ENCODE results near the gene LRRC7. TPM values are rescaled to one million over a fixed set of nuclear protein-coding genes. Genes with fewer than 3 reads are reported as not detected.

The LRRC7 gene
- total RNA-seq, 1 donor from 2014 or later, result not detected

DNA sequence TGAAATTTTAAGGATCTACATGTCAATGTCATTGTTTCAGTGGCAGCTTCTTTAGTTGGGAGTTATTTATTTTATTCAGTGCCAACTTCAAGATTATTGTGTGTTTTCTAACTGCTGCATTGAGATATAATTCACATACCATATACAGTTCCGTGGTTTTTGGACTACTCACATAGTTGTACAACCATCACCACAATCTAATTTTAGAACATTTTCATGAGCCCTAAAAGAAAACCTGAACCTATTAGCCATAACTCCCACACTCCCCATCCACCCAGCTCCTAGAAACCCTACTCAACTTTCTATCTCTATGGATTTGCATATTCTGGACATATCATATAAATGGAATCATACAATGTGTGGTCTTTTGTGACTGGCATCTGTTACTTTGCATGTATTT lies 417.7 kb downstream of the LRRC7 start:
- Histone ChIP-seq H3K4me3 (ENCODE audit: low read depth, low read length) (no peak overlapping the region), H3K27me3 (ENCODE audit: control insufficient read depth, insufficient read depth, low read length) (no peaks in the 10 kb centered on the region), H3K36me3 (ENCODE audit: control insufficient read depth, insufficient read depth, low read length) (no peaks in the 10 kb centered on the region)
- TF ChIP-seq CTCF (IDR thresholded peaks at IDR 0.05; ENCODE audit: insufficient read depth, low read length, severe bottlenecking), result no peak
- DNase-seq (ENCODE audit: low read depth) (no peak), FAIRE-seq (no peak)

- no peaks in the 10 kb centered on the region for H3K27me3 ChIP-seq (ENCODE audit: control insufficient read depth, insufficient read depth, low read length)
- no peak for TF ChIP-seq CTCF (IDR thresholded peaks at IDR 0.05; ENCODE audit: insufficient read depth, low read length, severe bottlenecking)
- H3K36me3 ChIP-seq (ENCODE audit: control insufficient read depth, insufficient read depth, low read length), result no peaks in the 10 kb centered on the region
- DNase-seq (ENCODE audit: low read depth) (no peak), FAIRE-seq (no peak)
- no peak overlapping the region for H3K4me3 ChIP-seq (ENCODE audit: low read depth, low read length)
Measured at GRCh38 chr1:69985901-69986439, 418.2 kb downstream of the LRRC7 start.

GRCh38 chr1:69987881-69988280 lies 420.2 kb downstream of the LRRC7 start:
- no peak for TF ChIP-seq CTCF (IDR thresholded peaks at IDR 0.05; ENCODE audit: insufficient read depth, low read length, severe bottlenecking)
- Histone ChIP-seq H3K27me3 (ENCODE audit: control insufficient read depth, insufficient read depth, low read length) (no peaks in the 10 kb centered on the region), H3K36me3 (ENCODE audit: control insufficient read depth, insufficient read depth, low read length) (no peaks in the 10 kb centered on the region), H3K4me3 (ENCODE audit: low read depth, low read length) (no peak overlapping the region)
- DNase-seq (ENCODE audit: low read depth) (no peak), FAIRE-seq (no peak)

DNA sequence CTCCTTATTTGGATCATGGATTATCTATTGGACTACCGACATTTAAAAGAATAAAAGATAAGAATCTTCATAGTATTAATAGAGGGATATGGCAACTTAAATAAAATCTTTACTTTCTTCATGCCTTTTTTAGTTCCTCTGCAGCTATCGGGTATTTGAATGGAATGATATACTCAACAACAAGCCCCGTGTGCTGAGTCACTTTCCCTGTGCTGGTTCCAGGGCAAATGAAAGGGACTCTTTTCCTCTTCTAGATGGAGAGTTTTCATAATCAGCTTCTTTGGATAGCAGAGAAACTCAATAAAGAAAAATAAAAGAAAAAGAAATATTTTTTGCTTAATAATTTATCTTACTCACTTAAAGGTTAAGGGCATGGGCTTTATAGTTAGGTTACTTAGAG lies 423.9 kb downstream of the LRRC7 start:
- FAIRE-seq (no peak), DNase-seq (ENCODE audit: low read depth) (no peak)
- Histone ChIP-seq H3K27me3 (ENCODE audit: control insufficient read depth, insufficient read depth, low read length) (no peaks in the 10 kb centered on the region), H3K36me3 (ENCODE audit: control insufficient read depth, insufficient read depth, low read length) (no peaks in the 10 kb centered on the region), H3K4me3 (ENCODE audit: low read depth, low read length) (no peak overlapping the region)
- no peak for TF ChIP-seq CTCF (IDR thresholded peaks at IDR 0.05; ENCODE audit: insufficient read depth, low read length, severe bottlenecking)

DNA sequence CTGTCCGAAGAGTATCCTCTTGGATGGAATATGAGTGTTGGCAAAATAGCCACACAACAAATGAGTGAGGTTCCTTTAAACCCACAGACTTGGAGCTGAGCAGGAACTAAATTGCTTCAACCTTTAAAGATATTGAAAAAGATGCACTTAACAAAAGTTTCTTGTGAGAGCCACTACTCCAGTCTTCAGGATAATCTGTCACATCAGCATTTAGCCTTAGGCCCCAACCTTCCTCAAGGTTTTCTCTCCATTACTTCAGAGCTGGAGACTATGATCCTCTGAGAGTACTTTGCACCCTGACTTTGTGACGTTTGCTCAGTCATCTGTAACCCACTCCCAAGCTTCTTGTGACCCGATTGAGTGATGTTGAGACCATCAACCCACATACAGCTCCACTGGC lies 424.9 kb downstream of the LRRC7 start:
- FAIRE-seq (no peak), DNase-seq (ENCODE audit: low read depth) (no peak)
- H3K4me3 ChIP-seq (ENCODE audit: low read depth, low read length), result no peak overlapping the region
- H3K36me3 ChIP-seq (ENCODE audit: control insufficient read depth, insufficient read depth, low read length), result no peaks in the 10 kb centered on the region
- TF ChIP-seq CTCF (IDR thresholded peaks at IDR 0.05; ENCODE audit: insufficient read depth, low read length, severe bottlenecking), result no peak
- no peaks in the 10 kb centered on the region for H3K27me3 ChIP-seq (ENCODE audit: control insufficient read depth, insufficient read depth, low read length)

GRCh38 chr1:69993810-69994209 lies 426.1 kb downstream of the LRRC7 start:
- Histone ChIP-seq H3K4me3 (ENCODE audit: low read depth, low read length) (no peak overlapping the region), H3K27me3 (ENCODE audit: control insufficient read depth, insufficient read depth, low read length) (no peaks in the 10 kb centered on the region), H3K36me3 (ENCODE audit: control insufficient read depth, insufficient read depth, low read length) (no peaks in the 10 kb centered on the region)
- DNase-seq (ENCODE audit: low read depth), result no peak
- FAIRE-seq, result no peak
- TF ChIP-seq CTCF (IDR thresholded peaks at IDR 0.05; ENCODE audit: insufficient read depth, low read length, severe bottlenecking), result no peak
